ENCODE measurements around the gene BHLHA15. TPM values are rescaled to one million over a fixed set of nuclear protein-coding genes. Genes with fewer than 3 reads are reported as not detected.

The BHLHA15 gene
- polyA plus RNA-seq, 1 of the 3 experiments (the other 2 are of a cell fraction), result 0.10 TPM

GRCh38 chr7:98204670-98205069 lies 6.6 kb upstream of the BHLHA15 start:
- peaks cover 3 to 33% of the 10 kb centered on the region in 2 experiments for H3K36me3 ChIP-seq (replicated peaks in 1 of 2; ENCODE audit: control insufficient read depth in 1 of 2, insufficient read depth in 2 of 2, low read length in 1 of 2)
- no peak overlapping the region for H3K4me2 ChIP-seq
- H3K9me2 ChIP-seq, result no peaks in the 10 kb centered on the region
- no peak overlapping the region for H3K9ac ChIP-seq
- H3K4me1 ChIP-seq (ENCODE audit: control insufficient read depth in 1 of 2, insufficient read depth in 2 of 2, low read depth in 1 of 2, low read length in 1 of 2), result no peaks in the 10 kb centered on the region
- H3F3A ChIP-seq (replicated peaks; ENCODE audit: insufficient read depth), result no peaks in the 10 kb centered on the region
- H3K9me3 ChIP-seq, result no peaks in the 10 kb centered on the region
- TF ChIP-seq RXRA (IDR thresholded peaks at IDR 0.05; ENCODE audit: borderline replicate concordance, low read depth) (no peak), RFX5 (IDR thresholded peaks at IDR 0.05; ENCODE audit: low read length) (no peak), JUND (IDR thresholded peaks at IDR 0.05) (no peak), FOXM1 (IDR thresholded peaks at IDR 0.05; ENCODE audit: low read depth) (no peak), PBX3 (IDR thresholded peaks at IDR 0.05) (no peak), MXI1 (IDR thresholded peaks at IDR 0.05; ENCODE audit: low read depth, low read length) (no peak), MAX (IDR thresholded peaks at IDR 0.05; ENCODE audit: low read depth) (no peak), TAF1 (IDR thresholded peaks at IDR 0.05; ENCODE audit: borderline replicate concordance, low read depth, low read length) (no peak), RAD21 (IDR thresholded peaks at IDR 0.05; ENCODE audit: low read length) (no peak)
- no peaks in the 10 kb centered on the region; the same call in 1 of the 2 replicates for H3K79me2 ChIP-seq (ENCODE audit: insufficient read depth)
- H4K20me1 ChIP-seq (ENCODE audit: insufficient read depth), result no peaks in the 10 kb centered on the region
- H2AFZ ChIP-seq (ENCODE audit: low read depth), result no peak overlapping the region
- H3K27me3 ChIP-seq (ENCODE audit: insufficient read depth), result no peaks in the 10 kb centered on the region
- no peak overlapping the region for H3K27ac ChIP-seq (ENCODE audit: low read depth in 2 of 2, low read length in 1 of 2)
- ChIA-PET CTCF (interaction anchor here (1.6 kb wide), 1 partner anchor 183 kb away, joined by 4 read pairs; no protein-coding TSS in a partner anchor), POLR2A (no interaction called here)
- WGBS (ENCODE audit: low lambda C conversion rate), result 88% methylated on average over 11 of the region's 11 CpGs
- no peak for DNase-seq
- H3K4me3 ChIP-seq (ENCODE audit: low read depth in 2 of 2, low read length in 1 of 2), result no peak overlapping the region

- Histone ChIP-seq H3K27ac (ENCODE audit: low read depth in 2 of 2, low read length in 1 of 2) (no peak overlapping the region), H3K9ac (no peak overlapping the region), H3K4me1 (ENCODE audit: control insufficient read depth in 1 of 2, insufficient read depth in 2 of 2, low read depth in 1 of 2, low read length in 1 of 2) (no peaks in the 10 kb centered on the region), H2AFZ (ENCODE audit: low read depth) (no peak overlapping the region), H3K4me3 (ENCODE audit: low read depth in 2 of 2, low read length in 1 of 2) (no peak overlapping the region), H3K9me2 (no peaks in the 10 kb centered on the region), H3K9me3 (no peaks in the 10 kb centered on the region), H3K27me3 (ENCODE audit: insufficient read depth) (no peaks in the 10 kb centered on the region), H3K79me2 (ENCODE audit: insufficient read depth) (no peaks in the 10 kb centered on the region; the same call in 1 of the 2 replicates), H4K20me1 (ENCODE audit: insufficient read depth) (no peaks in the 10 kb centered on the region), H3K4me2 (no peak overlapping the region), H3F3A (replicated peaks; ENCODE audit: insufficient read depth) (no peaks in the 10 kb centered on the region), H3K36me3 (replicated peaks in 1 of 2; ENCODE audit: control insufficient read depth in 1 of 2, insufficient read depth in 2 of 2, low read length in 1 of 2) (peaks cover 0 to 33% of the 10 kb centered on the region in 2 experiments)
- CTCF ChIA-PET, result interaction anchor here (0.8 kb wide), 1 partner anchor 18 kb away, joined by 3 read pairs; no protein-coding TSS in a partner anchor
- no peak for DNase-seq
- TF ChIP-seq YY1 (IDR thresholded peaks at IDR 0.05; ENCODE audit: low read depth), result no peak
- no peak for TF ChIP-seq NRF1 (IDR thresholded peaks at IDR 0.05; ENCODE audit: low read depth, low read length)
- no peak for TF ChIP-seq ZBTB33 (IDR thresholded peaks at IDR 0.05; ENCODE audit: borderline replicate concordance, low read depth)
- no peak for TF ChIP-seq TAF1 (IDR thresholded peaks at IDR 0.05; ENCODE audit: borderline replicate concordance, low read depth, low read length)
- no peak for TF ChIP-seq FOXJ3 (CRISPR knock-in tag; IDR thresholded peaks at IDR 0.05)
- TF ChIP-seq RAD21 (IDR thresholded peaks at IDR 0.05; ENCODE audit: low read length), result no peak
- TF ChIP-seq RFX5 (IDR thresholded peaks at IDR 0.05; ENCODE audit: low read length), result no peak
- TF ChIP-seq CTCF (IDR thresholded peaks at IDR 0.05), result no peak
- TF ChIP-seq ELF1 (IDR thresholded peaks at IDR 0.05), result no peak
- TF ChIP-seq GABPA (IDR thresholded peaks at IDR 0.05; ENCODE audit: low read depth), result no peak
- TF ChIP-seq USF1 (IDR thresholded peaks at IDR 0.05; ENCODE audit: borderline replicate concordance, low read depth), result no peak
- no peak for TF ChIP-seq POLR2AphosphoS5 (IDR thresholded peaks at IDR 0.05; ENCODE audit: low read depth, low read length)
- POLR2A ChIA-PET, result no interaction called here
- WGBS (ENCODE audit: low lambda C conversion rate), result 98% methylated on average over 37 of the region's 47 CpGs
Measured at GRCh38 chr7:98205162-98205845, 5.9 kb upstream of the BHLHA15 start.

Measured in SK-N-SH (cell line).